HepG2 (cell line): Measurements from ENCODE around the gene BATF2. TPM values are rescaled to one million over a fixed set of nuclear protein-coding genes. Genes with fewer than 3 reads are reported as not detected.
A peak's percentile ranks its signal among the peaks of the same experiment; 100 is the strongest.

Source experiments
- ARID5B ChIP-seq: IDR thresholded peaks from 2 replicates; pipeline ENCODE4 v1.4.0; 2020; ENCODE audit warnings: mild to moderate bottlenecking, missing genetic modification reagents
- ATF1 ChIP-seq: IDR thresholded peaks from 2 replicates; pipeline ENCODE4 v1.6.1; 2016; ENCODE audit warnings: mild to moderate bottlenecking, control low read depth
- CENPT ChIP-seq: sonication (generic); formaldehyde crosslinking; IDR thresholded peaks from 2 replicates; pipeline ENCODE4 v1.8.0; 2022; ENCODE audit warnings: low read depth, mild to moderate bottlenecking, moderate library complexity, missing genetic modification reagents
- CSRNP2 ChIP-seq: sonication (generic); formaldehyde crosslinking; conservative IDR thresholded peaks from 2 replicates; pipeline ENCODE4 v1.8.0; 2022; ENCODE audit warnings: low read depth, missing genetic modification reagents
- GMEB2 ChIP-seq: IDR thresholded peaks from 2 replicates; pipeline ENCODE4 v1.6.1; 2016; ENCODE audit warnings: missing biosample characterization, missing genetic modification reagents, low read depth
- RAD21 ChIP-seq: fragments of 450-650 bp; formaldehyde crosslinking; IDR thresholded peaks from 2 replicates; pipeline ENCODE4 v1.5.0; 2020; ENCODE audit warnings: mild to moderate bottlenecking
- RARG ChIP-seq: sonication (generic); formaldehyde crosslinking; IDR thresholded peaks from 2 replicates; pipeline ENCODE4 v1.4.0; 2020; ENCODE audit warnings: low read depth, mild to moderate bottlenecking, missing genetic modification reagents
- ZBTB25 ChIP-seq: IDR thresholded peaks from 2 replicates; pipeline ENCODE4 v1.6.1; 2018; ENCODE audit warnings: missing genetic modification reagents
- ZNF280D ChIP-seq: sonication (generic); formaldehyde crosslinking; IDR thresholded peaks from 2 replicates; pipeline ENCODE4 v1.5.1; 2020; ENCODE audit warnings: mild to moderate bottlenecking, missing genetic modification reagents
- ZNF460 ChIP-seq: sonication (generic); formaldehyde crosslinking; IDR thresholded peaks from 2 replicates; pipeline ENCODE4 v1.5.1; 2020; ENCODE audit warnings: missing genetic modification reagents, mild to moderate bottlenecking, borderline replicate concordance
- ZNF574 ChIP-seq: sonication (generic); formaldehyde crosslinking; IDR thresholded peaks from 2 replicates; pipeline ENCODE4 v1.4.0; 2020; ENCODE audit warnings: missing genetic modification reagents
- ZUFSP ChIP-seq: sonication (generic); formaldehyde crosslinking; IDR thresholded peaks from 2 replicates; pipeline ENCODE4 v1.9.0; 2021; ENCODE audit warnings: missing genetic modification reagents, mild to moderate bottlenecking, borderline replicate concordance
- polyA plus RNA-seq, 8 experiments: library from polyadenylated mRNA; depleted of rRNA in 3 of 8; stranded (reverse) in 7 of 8; unstranded in 1 of 8; fragments of >200 nt; fragmentation: Illumina TruSeq in 4 of 8; extraction: Trizol in 4 of 8; gene quantifications; 2 replicates each; pipeline versions ENCODE4 v1.2.1 to v1.2.3, GENCODE V29; 2011 to 2016; ENCODE audit warnings: low read depth in 4 of 8, missing spikeins in 1 of 8, mixed read lengths in 1 of 8; ENCODE audit not compliant: insufficient read depth in 1 of 8
- total RNA-seq, 5 experiments: library from RNA; depleted of rRNA; stranded (reverse); fragments of >200 nt; fragmentation: Illumina TruSeq; extraction: Trizol; gene quantifications; 2 replicates each; pipeline ENCODE4 v1.2.3, GENCODE V29; 2016; ENCODE audit warnings: low read depth in 1 of 5

Gene BATF2
- total and polyA plus RNA-seq, 2 of the 13 experiments (the other 11 are each of a cell fraction or from before 2014, with no cell fraction given) = 2.8 to 3.9 TPM

GRCh38 chr11:64998141-64998540 is 1.4 kb upstream of the BATF2 start (continued):
- no peak for TF ChIP-seq CSRNP2 (CRISPR knock-in tag)
- no peak for TF ChIP-seq ZNF574 (CRISPR knock-in tag)
- no peak for TF ChIP-seq ZNF280D (CRISPR knock-in tag)
- no peak for TF ChIP-seq ZNF460 (CRISPR knock-in tag)
- no peak for TF ChIP-seq ZUFSP (CRISPR knock-in tag)
- TF ChIP-seq ARID5B (CRISPR knock-in tag) = 0 out of 2 replicates have a peak, but pooled peaks have one; percentile 12
- no peak for TF ChIP-seq ATF1 (CRISPR knock-in tag)
- no peak for TF ChIP-seq RAD21
- no peak for TF ChIP-seq RARG (CRISPR knock-in tag)
- TF ChIP-seq CENPT = no peak
- no peak for TF ChIP-seq GMEB2 (CRISPR knock-in tag)
- no peak for TF ChIP-seq ZBTB25 (CRISPR knock-in tag)
